Loucy (cell line): Measurements from ENCODE around the gene LACTBL1.

Experiments
- CTCF ChIP-seq: fragments of 200-600 bp; sonication (generic); conservative IDR thresholded peaks from 2 replicates; pipeline ENCODE4 v1.5.1; 2014; ENCODE audit warnings: mild to moderate bottlenecking, antibody characterized with exemption, low read length
- EZH2phosphoT487 ChIP-seq: fragments of 200-600 bp; IDR thresholded peaks from 2 replicates; pipeline ENCODE4 v1.6.1; 2018; ENCODE audit warnings: antibody characterized with exemption, mild to moderate bottlenecking, moderate library complexity, borderline replicate concordance

DNA sequence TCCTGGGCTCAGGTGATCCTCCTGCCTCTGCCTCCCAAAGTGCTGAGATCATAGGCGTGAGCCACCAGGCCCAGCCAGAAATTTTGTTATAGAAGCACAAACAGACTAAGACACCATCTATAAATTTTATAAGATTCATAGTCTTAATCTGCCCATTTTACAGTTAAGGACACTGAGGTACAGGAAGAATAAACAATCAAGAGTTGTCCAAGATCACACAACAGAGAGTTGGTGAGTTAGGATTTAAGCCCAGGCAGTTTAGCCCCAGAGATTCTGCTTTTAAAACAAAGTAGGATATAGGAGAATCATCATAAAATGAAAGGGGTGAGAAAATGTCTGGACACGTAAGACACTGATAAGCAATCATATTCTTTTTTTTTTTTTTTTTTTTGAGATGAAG is 36.2 kb upstream of the LACTBL1 start:
- no peak for TF ChIP-seq CTCF
- TF ChIP-seq EZH2phosphoT487, result no peak
